Astrocyte of the spinal cord (primary cell): ENCODE results near the gene ERG.

Source experiments
- DNase-seq: peaks from one replicate; pipeline ENCODE4 v3.0.0; 2011; ENCODE audit warnings: low read depth, low spot score
- H3K4me3 ChIP-seq: 2 replicates; pipeline ENCODE4 v1.5.1; 2011; ENCODE audit warnings: low read depth, mild to moderate bottlenecking, low read length, moderate library complexity
- in situ Hi-C: cut with HindIII; loops from 2 replicates; pipeline ENCODE4 v1.10.0; 2017; ENCODE audit warnings: low sequenced_read_pairs
- TF ChIP-seq, protein P1 (sequence below): IDR thresholded peaks from 2 replicates; pipeline ENCODE4 v1.5.1; 2012; ENCODE audit warnings: low read depth, mild to moderate bottlenecking, low read length, inconsistent platforms

The ERG gene

DNA sequence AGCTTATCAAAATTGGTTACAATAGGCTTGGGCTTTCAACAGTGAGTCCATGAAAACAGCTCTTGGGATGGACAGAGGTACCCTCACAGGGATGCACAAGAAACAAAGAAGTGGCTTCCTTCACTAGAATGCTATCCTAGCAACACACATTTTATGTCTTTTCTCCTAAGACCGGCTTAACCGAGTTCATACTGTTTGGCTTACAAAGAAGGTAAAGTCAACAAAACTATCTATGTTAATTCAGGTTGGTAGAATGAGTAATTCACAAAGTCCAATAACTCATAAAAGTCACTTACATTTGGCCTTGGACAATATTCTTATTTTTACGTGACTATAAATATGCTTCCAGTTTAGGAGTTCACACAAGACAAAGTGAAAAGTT lies 9.0 kb downstream of the ERG start:
- H3K4me3 ChIP-seq, result no peak overlapping the region
- DNase-seq, result no peak
- in situ Hi-C loops, result no loop called here
- TF ChIP-seq, protein P1, sequence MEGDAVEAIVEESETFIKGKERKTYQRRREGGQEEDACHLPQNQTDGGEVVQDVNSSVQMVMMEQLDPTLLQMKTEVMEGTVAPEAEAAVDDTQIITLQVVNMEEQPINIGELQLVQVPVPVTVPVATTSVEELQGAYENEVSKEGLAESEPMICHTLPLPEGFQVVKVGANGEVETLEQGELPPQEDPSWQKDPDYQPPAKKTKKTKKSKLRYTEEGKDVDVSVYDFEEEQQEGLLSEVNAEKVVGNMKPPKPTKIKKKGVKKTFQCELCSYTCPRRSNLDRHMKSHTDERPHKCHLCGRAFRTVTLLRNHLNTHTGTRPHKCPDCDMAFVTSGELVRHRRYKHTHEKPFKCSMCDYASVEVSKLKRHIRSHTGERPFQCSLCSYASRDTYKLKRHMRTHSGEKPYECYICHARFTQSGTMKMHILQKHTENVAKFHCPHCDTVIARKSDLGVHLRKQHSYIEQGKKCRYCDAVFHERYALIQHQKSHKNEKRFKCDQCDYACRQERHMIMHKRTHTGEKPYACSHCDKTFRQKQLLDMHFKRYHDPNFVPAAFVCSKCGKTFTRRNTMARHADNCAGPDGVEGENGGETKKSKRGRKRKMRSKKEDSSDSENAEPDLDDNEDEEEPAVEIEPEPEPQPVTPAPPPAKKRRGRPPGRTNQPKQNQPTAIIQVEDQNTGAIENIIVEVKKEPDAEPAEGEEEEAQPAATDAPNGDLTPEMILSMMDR, result no peak

DNA sequence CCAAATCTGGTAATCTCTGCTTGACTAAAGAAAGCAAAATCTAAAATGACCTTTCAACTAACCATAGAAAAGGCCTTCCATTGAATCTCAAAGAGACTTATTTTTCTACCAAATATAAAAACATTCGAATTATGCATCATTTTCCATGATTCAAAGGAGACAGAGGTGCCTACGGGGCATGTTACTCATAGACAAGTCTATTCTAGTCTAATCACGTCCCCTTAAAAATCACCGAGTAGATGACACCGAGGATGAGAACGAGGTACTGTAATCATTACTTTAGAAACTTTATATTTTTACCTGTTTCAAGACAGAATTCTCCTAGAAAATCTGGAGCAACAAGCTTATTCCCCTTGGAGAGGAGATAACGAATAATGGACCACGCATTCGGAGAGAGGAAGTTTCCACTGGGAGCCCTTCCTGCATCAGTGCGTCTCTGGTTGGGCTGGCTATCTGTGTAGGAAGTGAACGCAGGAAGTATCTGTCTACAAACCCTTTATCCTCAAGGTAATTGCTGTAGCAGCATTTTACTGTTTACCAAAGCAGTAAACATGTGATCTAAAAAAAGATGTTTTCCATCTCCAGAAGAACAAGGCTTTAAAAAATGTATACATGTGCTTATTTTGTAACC lies 9.5 kb downstream of the ERG start:
- in situ Hi-C loops, result no loop called here
- DNase-seq, result no peak
- TF ChIP-seq, protein P1, result no peak
- H3K4me3 ChIP-seq, result no peak overlapping the region

DNA sequence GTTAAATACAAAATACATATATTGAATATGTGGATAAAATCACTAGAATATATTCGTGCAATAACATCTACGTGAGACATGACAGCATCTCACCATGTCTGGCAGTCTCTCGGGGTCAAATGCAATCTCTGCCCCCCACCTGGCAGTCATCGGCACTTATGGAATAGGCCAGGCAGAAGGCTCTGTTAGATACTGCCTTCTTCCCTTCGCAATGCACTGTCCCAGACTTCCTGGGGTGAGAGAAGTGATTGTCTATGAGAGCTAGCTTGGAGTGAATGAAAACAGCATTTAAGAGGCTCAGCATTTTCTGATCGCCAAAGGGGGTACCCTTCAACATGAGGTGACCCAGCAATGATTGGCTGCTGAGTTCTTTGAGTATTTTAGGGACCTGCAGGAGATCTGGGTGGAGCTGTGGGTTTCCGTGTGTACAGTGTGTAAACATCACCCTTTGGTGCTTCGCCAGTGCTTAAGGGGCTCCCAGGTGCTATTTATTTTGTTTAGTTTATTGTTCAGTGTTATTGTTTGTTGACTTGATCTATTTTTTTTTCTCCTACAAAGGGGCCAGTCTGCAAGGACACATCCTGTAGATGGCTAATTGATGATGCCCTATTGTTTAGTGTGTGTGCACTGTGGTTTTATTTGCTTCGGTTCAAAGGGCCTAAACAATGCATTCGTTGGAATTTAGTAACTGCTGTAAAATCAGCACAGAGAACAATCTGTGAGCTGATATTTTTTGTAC lies 10.2 kb downstream of the ERG start:
- in situ Hi-C loops, result no loop called here
- TF ChIP-seq, protein P1, result no peak

DNA sequence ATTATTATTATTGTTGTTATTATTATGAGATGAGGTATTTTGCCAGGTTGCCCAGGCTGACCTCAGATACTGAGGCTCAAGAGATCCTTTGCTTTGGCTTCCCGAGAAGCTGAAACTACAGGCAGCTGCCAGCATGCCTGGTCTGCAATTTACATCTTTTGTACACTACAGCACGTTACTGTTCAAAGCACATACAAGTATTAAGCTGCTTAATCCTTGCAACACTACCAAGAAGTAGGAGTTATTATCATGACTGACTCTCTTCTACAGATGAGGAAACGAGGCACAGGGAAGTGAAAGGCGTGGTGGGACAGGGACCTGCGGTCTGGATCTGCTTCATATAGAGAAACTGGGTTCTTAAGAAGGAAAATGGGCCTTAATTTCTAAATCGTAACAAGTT lies 11.6 kb downstream of the ERG start:
- DNase-seq, result no peak
- no peak overlapping the region for H3K4me3 ChIP-seq
- in situ Hi-C loops, result no loop called here
- TF ChIP-seq, protein P1, result no peak

More for the DNA sequence above, 10.2 kb downstream of the ERG start:
- H3K4me3 ChIP-seq, result no peak overlapping the region
- DNase-seq, result no peak

DNA sequence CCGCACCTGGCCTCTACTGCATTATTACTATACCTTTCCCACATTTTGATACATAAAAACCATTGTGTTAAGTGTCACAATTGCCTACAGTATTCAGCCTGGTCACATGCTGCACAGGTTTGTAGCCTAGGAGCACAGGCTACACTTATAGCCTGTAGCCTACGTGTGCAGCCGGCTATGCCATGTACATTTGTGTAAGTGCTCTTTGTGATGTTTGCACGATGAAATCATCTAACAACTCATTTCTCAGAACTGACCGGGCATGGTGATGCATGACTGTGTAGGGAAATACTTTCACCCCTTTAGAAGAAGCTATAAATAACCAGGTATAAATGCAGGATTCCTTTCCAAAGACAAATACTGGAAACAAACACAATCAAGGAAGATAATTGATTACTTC lies 12.1 kb downstream of the ERG start:
- DNase-seq, result peak; percentile 69
- H3K4me3 ChIP-seq, result no peak overlapping the region
- in situ Hi-C loops, result no loop called here
- TF ChIP-seq, protein P1, result no peak

DNA sequence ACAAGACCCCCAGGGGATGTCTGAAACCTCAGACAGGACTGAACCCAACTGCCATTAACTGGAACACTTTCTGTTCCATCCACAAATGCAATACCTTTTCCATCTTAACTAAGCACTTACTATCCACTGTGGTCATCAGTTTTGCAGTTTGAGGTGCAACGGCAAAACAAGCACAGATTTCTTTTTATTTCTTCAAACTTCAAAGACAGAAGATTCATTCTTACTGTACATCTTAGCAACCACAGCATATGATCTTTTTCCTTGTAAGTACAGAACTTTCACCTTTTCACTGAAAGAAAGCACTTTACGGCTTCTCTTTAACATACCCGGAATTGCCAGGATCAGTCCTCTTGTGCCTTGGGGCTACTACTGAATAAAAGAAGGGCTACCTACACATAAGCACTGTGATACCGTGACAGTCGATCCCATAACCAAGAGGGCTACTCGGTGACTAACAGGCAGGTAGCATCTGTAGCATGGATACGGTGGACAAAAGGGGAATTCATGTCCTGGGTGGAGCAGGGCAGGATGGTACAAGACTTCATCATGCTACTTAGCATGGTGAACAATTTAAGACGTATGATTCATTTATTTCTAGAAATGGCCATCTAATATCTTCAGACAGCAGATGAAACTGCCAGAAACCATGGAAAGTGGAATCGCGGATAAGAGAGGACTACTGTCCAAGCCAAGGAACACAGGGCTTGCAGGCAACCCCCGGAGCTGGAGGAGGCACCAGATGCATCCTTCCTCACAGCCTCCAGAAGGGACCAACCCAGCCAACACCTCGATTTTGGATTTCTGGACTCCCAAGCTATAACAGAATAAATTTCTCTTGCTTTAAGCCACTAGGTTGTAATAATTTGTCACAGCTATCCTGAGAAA lies 18.4 kb downstream of the ERG start:
- in situ Hi-C loops, result no loop called here
- TF ChIP-seq, protein P1, result no peak
- no peak for DNase-seq
- H3K4me3 ChIP-seq, result no peak overlapping the region
